KOPT-K1 (cell line): ENCODE measurements around the gene TAF11L10.
"Not testable (repeated sequence)": the region's sequence is repeated elsewhere in the genome, so short reads cannot be mapped to it uniquely, and the experiment has no call there.

Experiments
- H3K27ac ChIP-seq: fragments of 200-600 bp; sonication (generic); 2 replicates; pipeline ENCODE4 v1.5.1; 2016; ENCODE audit warnings: antibody characterized with exemption, mild to moderate bottlenecking, low read depth, low read length; ENCODE audit not compliant: poor library complexity, severe bottlenecking
- H3K36me3 ChIP-seq: fragments of 200-600 bp; sonication (generic); 2 replicates; pipeline ENCODE4 v1.5.1; 2017; ENCODE audit warnings: antibody characterized with exemption, mild to moderate bottlenecking, low read length, moderate library complexity; ENCODE audit not compliant: insufficient read depth
- H3K9me3 ChIP-seq: fragments of 200-600 bp; sonication (generic); 2 replicates; pipeline ENCODE4 v1.5.1; 2017; ENCODE audit warnings: antibody characterized with exemption, low read length, mild to moderate bottlenecking; ENCODE audit not compliant: insufficient read depth, poor library complexity, severe bottlenecking

TAF11L10 gene

GRCh38 chr5:17597728-17598127 lies at the start of gene TAF11L10:
TSS of gene TAF11L10 (minus strand) at chr5:17597828.
- H3K9me3 ChIP-seq, H3K27ac ChIP-seq, H3K36me3 ChIP-seq: not testable (repeated sequence)

- no peaks in the 10 kb centered on the region for H3K9me3 ChIP-seq
- H3K36me3 ChIP-seq, result no peaks in the 10 kb centered on the region
Measured at GRCh38 chr5:17634160-17634559, 36.5 kb upstream of the TAF11L10 start, which contains the start of gene TAF11L14. TSS of gene TAF11L14 (plus strand) at chr5:17634460.

GRCh38 chr5:17631788-17632187 lies 34.2 kb upstream of the TAF11L10 start, which contains the start of gene TAF11L13:
TSS of gene TAF11L13 (plus strand) at chr5:17632088.
- H3K27ac ChIP-seq, H3K9me3 ChIP-seq, H3K36me3 ChIP-seq: not testable (repeated sequence)

More at GRCh38 chr5:17634160-17634559, 36.5 kb upstream of the TAF11L10 start, which contains the start of gene TAF11L14:
- no peak within 1 kb of the TSS for H3K27ac ChIP-seq

- Histone ChIP-seq H3K36me3 (no peaks in the 10 kb centered on the region), H3K9me3 (no peaks in the 10 kb centered on the region), H3K27ac (no peak overlapping the region)
Measured at GRCh38 chr5:17625686-17626085, 28.1 kb upstream of the TAF11L10 start.

GRCh38 chr5:17620627-17621026 lies 23.0 kb upstream of the TAF11L10 start:
- H3K36me3 ChIP-seq, result no peaks in the 10 kb centered on the region

GRCh38 chr5:17619354-17619753 lies 21.7 kb upstream of the TAF11L10 start:
- Histone ChIP-seq H3K9me3 (no peaks in the 10 kb centered on the region), H3K27ac (no peak overlapping the region), H3K36me3 (no peaks in the 10 kb centered on the region)

More at GRCh38 chr5:17620627-17621026, 23.0 kb upstream of the TAF11L10 start:
- Histone ChIP-seq H3K27ac (no peak overlapping the region), H3K9me3 (no peaks in the 10 kb centered on the region)

GRCh38 chr5:17614872-17615605 lies 17.4 kb upstream of the TAF11L10 start:
- Histone ChIP-seq H3K36me3 (no peaks in the 10 kb centered on the region), H3K27ac (no peak overlapping the region), H3K9me3 (no peaks in the 10 kb centered on the region)

GRCh38 chr5:17610092-17610491 lies 12.5 kb upstream of the TAF11L10 start, which contains the start of gene TAF11L12:
TSS of gene TAF11L12 (plus strand) at chr5:17610392.
- not testable (repeated sequence) for H3K9me3 ChIP-seq, H3K27ac ChIP-seq, H3K36me3 ChIP-seq

DNA sequence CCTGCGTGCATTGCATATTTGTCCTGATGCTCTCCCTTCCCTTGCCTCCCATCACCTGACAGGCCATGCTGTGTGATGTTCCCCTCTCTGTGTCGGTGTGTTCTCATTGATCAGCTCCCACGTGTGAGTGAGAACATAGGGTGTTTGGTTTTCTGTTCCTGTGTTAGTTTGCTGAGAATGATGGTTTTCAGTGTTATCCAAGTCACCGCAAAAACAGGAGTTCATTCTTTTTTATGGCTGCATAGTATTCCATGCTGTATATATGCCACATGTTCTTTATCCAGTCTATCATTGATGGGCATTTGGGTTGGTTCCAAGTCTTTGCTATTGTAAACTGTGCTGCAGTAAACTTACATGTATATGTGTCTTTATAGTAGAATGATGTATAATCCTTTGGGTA lies 9.8 kb upstream of the TAF11L10 start:
- not testable (repeated sequence) for H3K27ac ChIP-seq, H3K9me3 ChIP-seq, H3K36me3 ChIP-seq

DNA sequence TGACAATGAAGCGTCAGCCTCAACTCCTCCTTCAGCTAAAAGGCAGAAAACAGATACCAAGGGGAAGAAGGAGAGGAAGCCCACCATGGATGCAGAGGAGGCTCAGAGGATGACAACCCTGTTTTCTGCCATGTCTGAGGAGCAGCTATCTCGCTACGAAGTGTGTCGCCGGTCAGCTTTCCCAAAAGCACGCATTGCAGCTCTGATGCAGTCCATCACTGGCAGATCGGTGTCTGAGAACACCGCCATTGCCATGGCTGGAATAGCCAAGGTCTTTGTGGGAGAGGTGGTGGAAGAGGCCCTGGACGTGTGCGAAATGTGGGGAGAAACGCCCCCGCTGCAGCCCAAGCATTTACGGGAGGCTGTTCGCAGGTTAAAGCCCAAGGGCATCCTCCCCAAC lies 7.3 kb upstream of the TAF11L10 start:
- no peaks in the 10 kb centered on the region for H3K36me3 ChIP-seq

DNA sequence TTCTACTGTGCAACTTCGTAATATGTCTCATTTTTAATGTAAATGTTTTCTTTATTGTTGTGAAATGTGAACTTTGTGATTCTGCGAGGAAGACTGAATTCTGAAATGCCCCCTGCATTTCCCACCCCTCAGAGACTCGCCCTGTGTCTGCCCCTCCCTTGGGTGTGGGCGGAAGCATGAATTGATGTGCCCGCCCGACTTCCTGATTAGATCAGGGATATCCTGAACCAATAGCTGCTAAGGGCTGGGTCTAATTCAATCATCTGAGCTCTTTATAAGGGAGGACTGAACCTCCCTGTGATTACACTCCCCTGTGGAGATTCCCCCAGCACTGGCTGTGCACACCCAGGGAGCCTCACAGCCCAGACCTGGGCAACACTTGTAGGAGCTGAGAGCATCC lies 6.3 kb upstream of the TAF11L10 start, which contains the start of gene TAF11L11:
TAF11L11 (plus strand) TSS at position 304 of the 400 bp plus-strand sequence.
- H3K27ac ChIP-seq, H3K9me3 ChIP-seq, H3K36me3 ChIP-seq: not testable (repeated sequence)

More for the DNA sequence above, 7.3 kb upstream of the TAF11L10 start:
- no peaks in the 10 kb centered on the region for H3K9me3 ChIP-seq
- H3K27ac ChIP-seq, result no peak overlapping the region

DNA sequence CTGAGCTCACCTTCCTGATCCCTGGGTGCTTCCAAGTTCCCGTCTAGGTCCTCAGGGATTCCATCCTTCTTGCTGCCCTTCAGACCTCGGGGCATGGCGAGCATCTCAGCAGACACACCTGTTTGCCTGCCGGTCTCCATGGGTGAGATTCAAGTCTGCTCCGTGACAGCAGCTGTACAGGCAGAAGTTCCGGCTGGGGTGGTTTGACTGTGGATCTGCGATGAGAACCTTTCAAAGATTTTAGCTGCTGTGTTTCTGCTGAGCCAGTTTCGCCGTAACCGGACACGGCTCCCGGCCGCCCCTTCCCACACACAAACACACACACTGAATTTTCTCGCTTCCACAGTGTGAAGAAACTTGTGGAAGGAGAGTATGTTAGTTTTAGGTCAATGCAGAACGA lies 3.4 kb downstream of the TAF11L10 start, which contains the start of gene TAF11L9:
TAF11L9 (minus strand) TSS at position 140 of the 400 bp plus-strand sequence.
- H3K36me3 ChIP-seq, H3K27ac ChIP-seq, H3K9me3 ChIP-seq: not testable (repeated sequence)

- not testable (repeated sequence) for H3K27ac ChIP-seq, H3K36me3 ChIP-seq, H3K9me3 ChIP-seq
Measured at GRCh38 chr5:17590860-17591259, 6.8 kb downstream of the TAF11L10 start, which contains the start of gene TAF11L8. TSS of gene TAF11L8 (minus strand) at chr5:17590960.

DNA sequence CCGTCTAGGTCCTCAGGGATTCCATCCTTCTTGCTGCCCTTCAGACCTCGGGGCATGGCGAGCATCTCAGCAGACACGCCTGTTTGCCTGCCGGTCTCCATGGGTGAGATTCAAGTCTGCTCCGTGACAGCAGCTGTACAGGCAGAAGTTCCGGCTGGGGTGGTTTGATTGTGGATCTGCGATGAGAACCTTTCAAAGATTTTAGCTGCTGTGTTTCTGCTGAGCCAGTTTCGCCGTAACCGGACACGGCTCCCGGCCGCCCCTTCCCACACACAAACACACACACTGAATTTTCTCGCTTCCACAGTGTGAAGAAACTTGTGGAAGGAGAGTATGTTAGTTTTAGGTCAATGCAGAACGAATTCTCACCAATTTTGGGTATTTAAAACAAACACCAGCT lies 12.0 kb downstream of the TAF11L10 start, which contains the start of gene TAF11L7:
TAF11L7 (minus strand) TSS at position 101 of the 400 bp plus-strand sequence.
- not testable (repeated sequence) for H3K27ac ChIP-seq, H3K9me3 ChIP-seq, H3K36me3 ChIP-seq
